ENCODE results near the gene ZNF501. TPM values are rescaled to one million over a fixed set of nuclear protein-coding genes. Genes with fewer than 3 reads are reported as not detected.
A peak's percentile ranks its signal among the peaks of the same experiment; 100 is the strongest.

The ZNF501 gene
- total and polyA plus RNA-seq, 2 experiments from 2014 or later = 4.2 to 6.6 TPM

DNA sequence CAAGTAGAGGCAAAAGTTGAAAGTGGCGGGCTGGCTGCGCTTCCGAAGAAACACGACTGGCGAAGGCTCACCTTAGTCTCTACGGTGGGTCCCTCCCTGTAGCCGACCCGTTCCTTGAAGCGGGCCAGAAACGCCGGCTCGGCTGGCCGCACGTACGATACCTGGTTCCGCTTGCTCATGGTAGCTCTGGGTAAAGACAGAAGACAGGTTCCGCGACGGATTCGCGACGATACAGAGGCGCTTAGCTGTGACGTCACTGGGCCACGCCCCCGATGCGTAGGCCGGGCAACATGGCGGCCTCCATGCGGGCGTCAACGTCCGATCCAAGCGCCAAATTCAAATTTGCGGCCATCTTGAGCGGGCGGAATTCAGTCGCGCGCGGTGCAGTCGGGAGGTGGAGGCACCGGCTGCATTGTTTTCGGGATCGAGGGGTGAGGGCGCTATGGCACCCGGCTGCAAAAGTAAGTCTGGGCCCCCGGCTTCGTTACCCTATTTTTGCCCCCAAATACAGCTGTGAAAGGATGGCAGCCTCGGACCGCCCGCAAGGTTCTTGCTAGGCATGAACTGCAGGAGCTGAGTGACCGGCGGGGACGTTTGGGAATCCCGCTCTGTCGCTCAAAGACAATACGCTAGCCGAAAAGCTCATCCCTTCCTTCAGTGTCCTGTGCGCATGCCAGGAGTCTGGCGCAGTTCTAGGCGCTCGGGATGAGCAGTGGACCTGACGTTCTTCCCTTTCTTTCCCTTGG, 32.2 kb downstream of the ZNF501 start, which contains the start of the genes KIAA1143 and KIF15:
Gene KIAA1143, minus strand, starts transcription at position 196 of the 746 bp plus-strand sequence. Its CDS starts 17 bp downstream, at position 179.
Gene KIF15, plus strand, starts transcription at position 371 of the 746 bp plus-strand sequence. Its CDS starts 72 bp downstream, at position 443.
- DNase-seq (ENCODE audit: low spot score) (peak; percentile 98), ATAC-seq (peak; percentile 93)
- TF ChIP-seq NANOG (IDR thresholded peaks at IDR 0.05; ENCODE audit: borderline replicate concordance) (no peak), EZH2phosphoT487 (IDR thresholded peaks at IDR 0.05; ENCODE audit: unreplicated experiment) (no peak), CREB1 (CRISPR knock-in tag; IDR thresholded peaks at IDR 0.05; ENCODE audit: low read depth) (peak; percentile 100), POLR2AphosphoS5 (IDR thresholded peaks at IDR 0.05; ENCODE audit: low read depth) (peak; percentile 78)
- TF ChIP-seq, protein P1, sequence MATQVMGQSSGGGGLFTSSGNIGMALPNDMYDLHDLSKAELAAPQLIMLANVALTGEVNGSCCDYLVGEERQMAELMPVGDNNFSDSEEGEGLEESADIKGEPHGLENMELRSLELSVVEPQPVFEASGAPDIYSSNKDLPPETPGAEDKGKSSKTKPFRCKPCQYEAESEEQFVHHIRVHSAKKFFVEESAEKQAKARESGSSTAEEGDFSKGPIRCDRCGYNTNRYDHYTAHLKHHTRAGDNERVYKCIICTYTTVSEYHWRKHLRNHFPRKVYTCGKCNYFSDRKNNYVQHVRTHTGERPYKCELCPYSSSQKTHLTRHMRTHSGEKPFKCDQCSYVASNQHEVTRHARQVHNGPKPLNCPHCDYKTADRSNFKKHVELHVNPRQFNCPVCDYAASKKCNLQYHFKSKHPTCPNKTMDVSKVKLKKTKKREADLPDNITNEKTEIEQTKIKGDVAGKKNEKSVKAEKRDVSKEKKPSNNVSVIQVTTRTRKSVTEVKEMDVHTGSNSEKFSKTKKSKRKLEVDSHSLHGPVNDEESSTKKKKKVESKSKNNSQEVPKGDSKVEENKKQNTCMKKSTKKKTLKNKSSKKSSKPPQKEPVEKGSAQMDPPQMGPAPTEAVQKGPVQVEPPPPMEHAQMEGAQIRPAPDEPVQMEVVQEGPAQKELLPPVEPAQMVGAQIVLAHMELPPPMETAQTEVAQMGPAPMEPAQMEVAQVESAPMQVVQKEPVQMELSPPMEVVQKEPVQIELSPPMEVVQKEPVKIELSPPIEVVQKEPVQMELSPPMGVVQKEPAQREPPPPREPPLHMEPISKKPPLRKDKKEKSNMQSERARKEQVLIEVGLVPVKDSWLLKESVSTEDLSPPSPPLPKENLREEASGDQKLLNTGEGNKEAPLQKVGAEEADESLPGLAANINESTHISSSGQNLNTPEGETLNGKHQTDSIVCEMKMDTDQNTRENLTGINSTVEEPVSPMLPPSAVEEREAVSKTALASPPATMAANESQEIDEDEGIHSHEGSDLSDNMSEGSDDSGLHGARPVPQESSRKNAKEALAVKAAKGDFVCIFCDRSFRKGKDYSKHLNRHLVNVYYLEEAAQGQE (IDR thresholded peaks at IDR 0.05; ENCODE audit: unreplicated experiment) = peak; percentile 14
- TF ChIP-seq, protein P2, sequence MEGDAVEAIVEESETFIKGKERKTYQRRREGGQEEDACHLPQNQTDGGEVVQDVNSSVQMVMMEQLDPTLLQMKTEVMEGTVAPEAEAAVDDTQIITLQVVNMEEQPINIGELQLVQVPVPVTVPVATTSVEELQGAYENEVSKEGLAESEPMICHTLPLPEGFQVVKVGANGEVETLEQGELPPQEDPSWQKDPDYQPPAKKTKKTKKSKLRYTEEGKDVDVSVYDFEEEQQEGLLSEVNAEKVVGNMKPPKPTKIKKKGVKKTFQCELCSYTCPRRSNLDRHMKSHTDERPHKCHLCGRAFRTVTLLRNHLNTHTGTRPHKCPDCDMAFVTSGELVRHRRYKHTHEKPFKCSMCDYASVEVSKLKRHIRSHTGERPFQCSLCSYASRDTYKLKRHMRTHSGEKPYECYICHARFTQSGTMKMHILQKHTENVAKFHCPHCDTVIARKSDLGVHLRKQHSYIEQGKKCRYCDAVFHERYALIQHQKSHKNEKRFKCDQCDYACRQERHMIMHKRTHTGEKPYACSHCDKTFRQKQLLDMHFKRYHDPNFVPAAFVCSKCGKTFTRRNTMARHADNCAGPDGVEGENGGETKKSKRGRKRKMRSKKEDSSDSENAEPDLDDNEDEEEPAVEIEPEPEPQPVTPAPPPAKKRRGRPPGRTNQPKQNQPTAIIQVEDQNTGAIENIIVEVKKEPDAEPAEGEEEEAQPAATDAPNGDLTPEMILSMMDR (conservative IDR thresholded peaks at IDR 0.05; ENCODE audit: low read depth in 2 of 2) = peak; percentile 14 to 27; a peak in 2 of 4 replicates
- TF ChIP-seq, protein P3, sequence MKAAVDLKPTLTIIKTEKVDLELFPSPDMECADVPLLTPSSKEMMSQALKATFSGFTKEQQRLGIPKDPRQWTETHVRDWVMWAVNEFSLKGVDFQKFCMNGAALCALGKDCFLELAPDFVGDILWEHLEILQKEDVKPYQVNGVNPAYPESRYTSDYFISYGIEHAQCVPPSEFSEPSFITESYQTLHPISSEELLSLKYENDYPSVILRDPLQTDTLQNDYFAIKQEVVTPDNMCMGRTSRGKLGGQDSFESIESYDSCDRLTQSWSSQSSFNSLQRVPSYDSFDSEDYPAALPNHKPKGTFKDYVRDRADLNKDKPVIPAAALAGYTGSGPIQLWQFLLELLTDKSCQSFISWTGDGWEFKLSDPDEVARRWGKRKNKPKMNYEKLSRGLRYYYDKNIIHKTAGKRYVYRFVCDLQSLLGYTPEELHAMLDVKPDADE (IDR thresholded peaks at IDR 0.05) = peak; percentile 89
- Histone ChIP-seq H2AFZ (peak within 1 kb of the TSS; percentile 84), H3K27me3 (ENCODE audit: insufficient read depth) (no peaks in the 10 kb centered on the region), H3K4me2 (peak within 1 kb of the TSS; percentile 92), H3F3A (replicated peaks; ENCODE audit: low read depth) (no peaks in the 10 kb centered on the region; the same call in 1 of the 2 replicates), H3K79me2 (replicated peaks; ENCODE audit: insufficient read depth) (peaks cover 92% of the 10 kb centered on the region), H3K36me3 (ENCODE audit: insufficient read depth) (peaks cover 19% of the 10 kb centered on the region), H4K20me1 (replicated peaks; ENCODE audit: insufficient read depth) (0 out of 2 replicates have a peak, but pooled peaks cover 4% of the 10 kb centered on the region), H3K27ac (ENCODE audit: low read depth) (peak within 1 kb of the TSS; percentile 98), H3K4me1 (ENCODE audit: insufficient read depth) (no peaks in the 10 kb centered on the region; the same call in 1 of the 2 replicates), H3K4me3 (peak within 1 kb of the TSS; percentile 92), H3K9me2 (ENCODE audit: insufficient read depth) (peaks cover 4% of the 10 kb centered on the region; the same call in 1 of the 2 replicates)
- peaks cover 74% of the 10 kb centered on the region for H3K36me3 Mint-ChIP-seq (ENCODE audit: low read depth)
- peaks cover 3% of the 10 kb centered on the region; the same call in 2 of the 3 replicates for H3K4me1 Mint-ChIP-seq
- peaks cover 53% of the 10 kb centered on the region for H3K9me3 Mint-ChIP-seq
- peaks cover 6% of the 10 kb centered on the region for H3K27me3 Mint-ChIP-seq (ENCODE audit: insufficient read depth, low read depth, poor library complexity)
- peak within 1 kb of the TSS; percentile 93 for H3K4me3 Mint-ChIP-seq
- peak within 1 kb of the TSS; percentile 100 for H3K27ac Mint-ChIP-seq
